Stimulated activated CD8-positive, alpha-beta memory T cell treated with anti-CD3 and anti-CD28 coated beads, Interleukin-7, amount 100 ng/mL, for 4 hours (primary cell): ENCODE measurements around the gene PDE4D.

ENCODE experiments used
- DNase-seq, 2 donors: peaks; one replicate each; pipeline ENCODE4 v3.0.0-alpha.2; 2020; ENCODE audit warnings: low read depth in 2 of 2

Gene PDE4D

GRCh38 chr5:59655693-59656309 lies 237.7 kb downstream of the PDE4D start:
- no peak for DNase-seq

GRCh38 chr5:59654691-59655090 lies 238.8 kb downstream of the PDE4D start:
- DNase-seq = no peak

GRCh38 chr5:59652449-59652848 lies 241.1 kb downstream of the PDE4D start:
- no peak for DNase-seq

DNA sequence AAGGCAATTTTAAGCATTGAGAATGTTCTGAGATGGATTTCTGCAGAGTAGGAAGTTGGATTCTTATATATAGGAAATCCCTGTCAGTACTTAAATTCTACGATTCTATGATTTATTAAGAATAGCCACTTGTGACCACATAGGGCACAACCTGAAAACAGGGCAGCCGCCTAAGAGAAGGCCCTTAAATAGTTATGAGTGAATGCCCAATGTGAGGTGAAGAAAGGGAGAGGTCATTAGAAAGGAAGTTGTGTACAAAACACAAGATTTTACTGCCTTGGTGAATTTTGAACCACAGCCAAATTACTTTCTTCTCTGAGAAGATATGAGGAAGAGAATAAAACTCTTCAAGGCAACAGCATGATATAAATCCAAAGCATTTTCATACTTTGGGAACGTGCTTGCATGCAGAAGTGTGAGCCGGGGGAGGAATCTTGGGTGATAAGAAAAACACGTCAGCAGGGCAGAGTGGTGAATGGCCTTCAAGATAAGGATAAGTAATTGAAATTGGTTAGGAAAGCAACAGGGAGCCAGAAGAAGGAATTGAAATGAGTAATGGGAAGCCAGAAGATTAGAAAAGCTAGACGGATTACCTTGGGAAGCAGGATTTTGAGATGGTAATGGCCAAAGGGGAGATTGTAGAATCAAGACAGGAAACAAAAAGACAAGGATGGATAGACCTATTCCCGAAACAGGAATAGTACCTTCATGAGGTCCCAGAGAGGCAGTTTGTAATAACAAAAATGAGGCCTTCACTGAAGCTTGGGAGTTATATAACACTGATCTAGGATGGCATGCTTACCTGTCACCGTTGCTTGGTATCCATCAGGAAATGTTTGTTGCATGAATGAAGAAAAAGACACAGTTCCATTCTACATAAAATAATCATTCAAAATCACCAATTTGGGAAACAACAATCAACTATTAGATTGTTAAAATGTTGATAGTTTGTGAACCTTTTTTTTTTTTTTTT lies 244.3 kb downstream of the PDE4D start:
- no peak for DNase-seq

DNA sequence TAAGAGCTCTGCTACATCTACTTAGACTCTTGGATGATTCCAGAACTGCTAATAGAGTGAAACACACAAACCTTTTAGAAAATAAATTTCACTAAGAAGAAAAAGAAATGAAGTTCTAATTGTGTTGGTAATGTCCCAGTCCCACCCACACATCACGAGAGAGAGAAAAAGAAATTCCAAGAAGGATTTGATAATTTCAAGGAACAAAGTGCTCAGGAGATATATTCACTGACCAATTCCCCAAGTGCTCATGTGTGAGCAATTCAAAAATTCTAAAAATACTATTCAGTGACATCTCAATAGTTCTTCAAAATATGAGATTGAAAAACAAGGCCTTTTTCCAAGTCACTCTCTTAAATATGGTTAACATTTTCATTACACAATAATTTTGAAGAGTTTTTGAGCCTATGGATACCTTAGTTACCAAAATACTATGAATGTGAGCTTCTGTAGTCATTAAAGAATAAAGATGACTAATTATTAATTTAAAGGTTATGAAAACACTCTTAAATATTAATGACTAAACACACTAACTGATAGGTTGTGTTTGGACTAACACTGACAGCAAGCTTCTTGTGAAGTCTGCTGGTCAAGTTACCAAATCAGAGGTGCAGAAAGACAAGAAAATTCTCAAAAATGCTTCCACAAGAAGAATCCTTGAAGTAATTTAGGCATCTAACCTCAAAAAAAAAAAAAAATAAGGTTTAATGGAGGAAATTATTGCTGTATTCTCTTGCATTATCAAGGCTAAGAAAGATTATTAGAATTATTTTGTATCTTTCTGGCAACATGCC lies 245.3 kb downstream of the PDE4D start:
- DNase-seq = no peak

- no peak for DNase-seq
These were observed 248.1 kb downstream of the PDE4D start for GRCh38 chr5:59645380-59645779.

GRCh38 chr5:59640411-59640810 lies 253.1 kb downstream of the PDE4D start:
- DNase-seq = no peak

DNA sequence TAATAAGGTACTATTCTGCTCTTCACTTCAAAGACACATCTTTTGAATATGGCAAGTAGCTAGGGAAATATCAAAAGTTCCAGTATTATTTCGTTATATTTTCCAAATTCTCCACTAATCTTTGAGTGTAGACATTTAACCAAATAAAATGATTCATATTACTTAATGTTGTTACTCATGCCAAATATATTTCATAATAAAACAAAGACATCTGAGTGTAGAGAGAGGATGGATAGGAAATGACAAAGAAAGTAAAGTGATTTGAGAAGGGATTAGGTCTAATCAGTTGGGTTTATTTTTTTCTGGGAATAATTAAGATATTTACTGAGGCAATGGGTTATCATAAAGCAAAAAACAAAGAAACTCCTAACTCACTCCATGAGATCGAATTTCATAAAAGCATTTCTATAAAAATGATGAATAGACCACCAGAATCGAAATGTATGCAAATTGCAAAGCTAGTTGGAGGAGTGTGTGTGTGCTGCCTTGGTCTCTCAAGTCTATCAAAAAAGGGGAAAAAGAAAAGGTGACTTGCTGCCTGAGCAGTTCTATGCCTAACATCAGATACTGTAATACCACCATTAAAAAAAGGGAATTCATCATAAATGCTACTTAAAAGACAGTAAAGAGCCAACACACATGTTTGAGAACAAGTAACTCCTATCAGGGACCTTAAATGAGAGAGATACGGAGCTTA lies 255.5 kb downstream of the PDE4D start:
- DNase-seq = no peak

GRCh38 chr5:59629561-59629960 lies 264.0 kb downstream of the PDE4D start:
- DNase-seq = no peak

- DNase-seq = no peak
These were observed 265.3 kb downstream of the PDE4D start for GRCh38 chr5:59628062-59628828.

DNA sequence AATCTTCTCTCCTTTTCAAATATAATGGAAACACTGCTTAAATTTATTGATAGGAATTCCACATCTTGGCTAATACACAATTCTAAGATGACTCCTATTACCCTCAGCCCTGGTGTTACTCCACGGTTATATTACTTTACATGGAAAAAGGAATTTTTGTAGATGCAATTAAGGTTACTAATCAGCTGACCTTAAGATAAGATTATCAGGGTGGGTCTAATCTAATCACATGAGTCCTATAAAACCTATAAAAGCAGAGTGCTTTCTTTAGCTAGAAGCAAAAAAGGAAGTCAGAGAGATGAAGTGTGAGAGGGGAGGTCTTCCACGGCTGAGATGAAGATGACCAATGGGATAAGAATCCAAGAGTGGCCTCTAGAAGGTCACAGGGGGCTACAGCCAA lies 268.6 kb downstream of the PDE4D start:
- no peak for DNase-seq

DNA sequence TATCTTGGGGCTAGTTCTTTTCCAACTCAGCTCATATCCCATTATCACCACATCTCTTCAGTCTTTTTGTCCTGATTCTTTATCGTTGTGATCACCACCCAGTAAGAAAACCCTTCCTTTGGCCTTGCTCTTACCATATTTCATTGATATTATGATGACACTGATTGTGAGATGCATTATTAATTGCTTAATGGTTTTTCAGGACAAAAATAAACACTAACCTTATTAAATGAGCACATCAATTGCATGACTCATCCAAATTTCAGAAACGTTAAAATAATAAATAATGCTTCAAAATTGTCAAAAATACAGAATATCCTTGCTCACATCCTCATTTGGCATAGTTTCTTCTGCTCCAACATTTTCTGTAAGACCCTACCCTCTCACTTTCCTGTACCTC lies 270.7 kb downstream of the PDE4D start:
- no peak for DNase-seq

GRCh38 chr5:59621477-59621876 lies 272.0 kb downstream of the PDE4D start:
- DNase-seq = no peak

DNA sequence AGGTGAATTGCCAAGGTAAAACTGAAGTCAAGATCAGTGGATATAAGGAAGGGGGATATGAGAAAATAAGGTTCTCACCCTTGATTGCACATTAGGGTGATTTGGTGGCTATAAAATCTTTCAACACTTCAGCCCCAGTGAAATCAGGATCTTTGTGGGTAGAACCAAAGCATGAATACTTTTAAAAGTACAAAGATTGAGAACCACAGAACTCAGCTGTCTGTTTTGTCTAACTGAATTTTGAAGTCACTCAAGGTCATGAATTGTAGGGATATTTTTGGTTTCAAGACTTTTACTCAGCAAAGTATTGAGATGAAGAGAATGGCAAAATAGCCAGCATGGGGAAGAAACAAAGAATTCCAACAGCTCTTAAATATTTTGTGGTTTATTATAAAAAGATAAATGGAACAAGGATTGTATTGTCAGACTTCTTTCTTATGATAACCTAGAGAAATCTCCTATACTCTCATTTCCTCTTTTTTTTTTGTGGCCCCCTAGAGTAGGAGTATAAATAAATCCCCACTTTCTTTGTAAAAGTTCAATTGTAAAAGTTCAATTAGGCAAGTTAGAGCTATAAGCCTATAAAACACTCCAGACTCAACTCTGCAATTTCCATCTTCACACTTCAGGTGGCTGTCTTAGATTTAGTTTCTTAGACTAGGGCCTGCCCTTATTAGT lies 272.9 kb downstream of the PDE4D start:
- DNase-seq = no peak

GRCh38 chr5:59618644-59619043 lies 274.9 kb downstream of the PDE4D start:
- no peak for DNase-seq

GRCh38 chr5:59617186-59617771 lies 276.2 kb downstream of the PDE4D start:
- DNase-seq = no peak

DNA sequence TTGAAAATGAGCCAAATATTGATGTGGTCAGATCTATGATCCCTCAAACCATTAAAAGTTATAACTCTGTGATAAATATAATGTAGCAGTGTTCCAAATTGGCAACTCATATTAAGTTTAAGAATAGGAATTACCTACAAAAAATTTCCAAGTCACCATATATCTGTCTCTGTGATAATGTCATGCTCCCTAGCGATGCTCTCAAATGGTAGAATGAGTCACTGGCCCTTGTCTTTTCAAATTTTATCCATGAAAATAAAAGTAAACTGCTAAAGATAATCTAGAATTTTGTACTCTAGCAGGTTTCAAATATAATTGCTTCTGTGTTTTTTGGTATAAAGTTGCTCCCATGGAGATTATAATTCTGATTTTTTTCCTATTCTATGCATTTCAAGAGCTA lies 277.1 kb downstream of the PDE4D start:
- DNase-seq = no peak

DNA sequence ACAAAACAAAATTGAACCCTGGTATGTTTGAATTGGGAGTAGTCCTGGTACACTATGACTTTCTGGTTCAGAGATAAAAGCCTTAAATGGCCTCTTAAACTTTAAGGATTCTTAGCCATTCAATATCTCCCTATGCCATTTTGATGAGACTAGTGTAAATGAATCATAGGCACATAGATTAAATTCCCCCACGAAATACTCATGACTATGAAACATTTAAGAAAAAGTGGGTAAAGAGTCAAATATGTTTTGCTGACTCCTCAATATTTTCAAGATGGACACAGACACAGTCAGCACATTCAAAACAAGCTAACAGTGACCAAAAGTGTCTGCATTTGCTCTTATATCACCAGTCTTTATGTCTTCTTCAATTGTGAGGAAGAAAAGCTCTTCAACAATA lies 278.3 kb downstream of the PDE4D start:
- DNase-seq = no peak

- no peak for DNase-seq
These were observed 283.8 kb downstream of the PDE4D start for GRCh38 chr5:59609501-59610265.
